ENCODE data around the gene TMPRSS9.

Gene TMPRSS9

GRCh38 chr19:2443785-2444182 lies 83.7 kb downstream of the TMPRSS9 start:
- Histone ChIP-seq H3K36me3 (ENCODE audit: insufficient read depth, low read length) (peaks cover 51% of the 10 kb centered on the region), H3K4me1 (ENCODE audit: insufficient read depth, low read length, severe bottlenecking) (peaks cover 18% of the 10 kb centered on the region), H3K9me2 (ENCODE audit: low read depth, low read length) (no peaks in the 10 kb centered on the region), H3K27me3 (ENCODE audit: insufficient read depth, low read length) (no peaks in the 10 kb centered on the region), H3K4me3 (ENCODE audit: low read depth, low read length, poor library complexity, severe bottlenecking) (no peak overlapping the region), H3K4me2 (ENCODE audit: low read length) (no peak overlapping the region), H3K9me3 (ENCODE audit: low read length) (no peaks in the 10 kb centered on the region), H3K27ac (ENCODE audit: low read depth, low read length, poor library complexity, severe bottlenecking) (no peak overlapping the region), H2AFZ (ENCODE audit: low read length) (no peak overlapping the region), H3K9ac (ENCODE audit: low read length) (no peak overlapping the region), H4K20me1 (ENCODE audit: insufficient read depth, low read length) (no peaks in the 10 kb centered on the region), H3K79me2 (ENCODE audit: insufficient read depth, low read length) (peaks cover 1% of the 10 kb centered on the region; the same call in 1 of the 2 replicates), H3F3A (ENCODE audit: insufficient read depth, low read length) (no peaks in the 10 kb centered on the region)
- no peak for TF ChIP-seq CTCF (IDR thresholded peaks at IDR 0.05; ENCODE audit: low read length)
- no peak for TF ChIP-seq EZH2 (IDR thresholded peaks at IDR 0.05; ENCODE audit: borderline replicate concordance, low read length)

GRCh38 chr19:2444251-2445002 lies 84.4 kb downstream of the TMPRSS9 start:
- peaks cover 18% of the 10 kb centered on the region for H3K4me1 ChIP-seq (ENCODE audit: insufficient read depth, low read length, severe bottlenecking)
- no peak overlapping the region for H3K4me3 ChIP-seq (ENCODE audit: low read depth, low read length, poor library complexity, severe bottlenecking)
- no peak overlapping the region for H3K4me2 ChIP-seq (ENCODE audit: low read length)
- H4K20me1 ChIP-seq (ENCODE audit: insufficient read depth, low read length), result no peaks in the 10 kb centered on the region
- H3K79me2 ChIP-seq (ENCODE audit: insufficient read depth, low read length), result peaks cover 7% of the 10 kb centered on the region; the same call in 1 of the 2 replicates
- no peaks in the 10 kb centered on the region for H3K9me2 ChIP-seq (ENCODE audit: low read depth, low read length)
- peaks cover 44% of the 10 kb centered on the region for H3K36me3 ChIP-seq (ENCODE audit: insufficient read depth, low read length)
- no peak overlapping the region for H3K9ac ChIP-seq (ENCODE audit: low read length)
- no peak overlapping the region for H3K27ac ChIP-seq (ENCODE audit: low read depth, low read length, poor library complexity, severe bottlenecking)
- no peak overlapping the region for H2AFZ ChIP-seq (ENCODE audit: low read length)
- TF ChIP-seq CTCF (IDR thresholded peaks at IDR 0.05; ENCODE audit: low read length) (no peak), EZH2 (IDR thresholded peaks at IDR 0.05; ENCODE audit: borderline replicate concordance, low read length) (no peak)
- no peaks in the 10 kb centered on the region for H3F3A ChIP-seq (ENCODE audit: insufficient read depth, low read length)
- H3K27me3 ChIP-seq (ENCODE audit: insufficient read depth, low read length), result no peaks in the 10 kb centered on the region
- no peaks in the 10 kb centered on the region for H3K9me3 ChIP-seq (ENCODE audit: low read length)

- Histone ChIP-seq H2AFZ (ENCODE audit: low read length) (no peak overlapping the region), H3K4me2 (ENCODE audit: low read length) (peak overlapping the region; percentile 4; the same call in 1 of the 2 replicates), H3K79me2 (ENCODE audit: insufficient read depth, low read length) (peaks cover 16% of the 10 kb centered on the region), H3K4me1 (ENCODE audit: insufficient read depth, low read length, severe bottlenecking) (peaks cover 18% of the 10 kb centered on the region), H3K27ac (ENCODE audit: low read depth, low read length, poor library complexity, severe bottlenecking) (peak overlapping the region; percentile 66), H3K9ac (ENCODE audit: low read length) (no peak overlapping the region), H3K36me3 (ENCODE audit: insufficient read depth, low read length) (peaks cover 43% of the 10 kb centered on the region), H3K9me3 (ENCODE audit: low read length) (no peaks in the 10 kb centered on the region), H3K9me2 (ENCODE audit: low read depth, low read length) (no peaks in the 10 kb centered on the region), H3K4me3 (ENCODE audit: low read depth, low read length, poor library complexity, severe bottlenecking) (no peak overlapping the region), H3K27me3 (ENCODE audit: insufficient read depth, low read length) (no peaks in the 10 kb centered on the region), H4K20me1 (ENCODE audit: insufficient read depth, low read length) (no peaks in the 10 kb centered on the region), H3F3A (ENCODE audit: insufficient read depth, low read length) (no peaks in the 10 kb centered on the region)
- TF ChIP-seq CTCF (IDR thresholded peaks at IDR 0.05; ENCODE audit: low read length) (peak; percentile 20; the same call in 1 of the 2 replicates), EZH2 (IDR thresholded peaks at IDR 0.05; ENCODE audit: borderline replicate concordance, low read length) (no peak)
These were observed 86.3 kb downstream of the TMPRSS9 start for GRCh38 chr19:2446381-2446780.
